A673 (cell line): ENCODE measurements around the gene SIRT7. TPM values are rescaled to one million over a fixed set of nuclear protein-coding genes. Genes with fewer than 3 reads are reported as not detected.

ENCODE experiments used
- BruUV-seq: library from RNA; stranded (reverse); fragments of 400-500 nt; replicated peaks from 2 replicates; lab custom pipeline; 2021; lab: Mats Ljungman, UMichigan
- CTCF ChIA-PET: fragments of 300-600 bp; sonication (Branson Sonifier 250); formaldehyde crosslinking; loops from one replicate; lab custom pipeline; 2022; ENCODE audit warnings: antibody characterized with exemption; lab: Charles Lee
- POLR2A ChIA-PET: fragments of 300-600 bp; sonication (Branson Sonifier 250); formaldehyde crosslinking; loops from one replicate; lab custom pipeline; 2022; ENCODE audit warnings: antibody characterized with exemption; ENCODE audit not compliant: low non-redundant PET; lab: Charles Lee
- DNase-seq: peaks from one replicate; pipeline ENCODE4 v3.0.0-alpha.2; 2015; ENCODE audit warnings: low spot score
- H3K27ac ChIP-seq: fragments of 200-600 bp; sonication (generic); 2 replicates; pipeline ENCODE4 v1.5.1; 2016; ENCODE audit warnings: mixed run types, low read depth, mild to moderate bottlenecking, mixed read lengths, antibody characterized with exemption, low read length; ENCODE audit not compliant: poor library complexity, severe bottlenecking
- H3K27me3 ChIP-seq: fragments of 200-600 bp; sonication (generic); replicated peaks from 2 replicates; pipeline ENCODE4 v1.6.1; 2017; ENCODE audit warnings: mixed run types, low read depth, mild to moderate bottlenecking, mixed read lengths, antibody characterized with exemption, low read length; ENCODE audit not compliant: insufficient read depth, poor library complexity
- H3K36me3 ChIP-seq: fragments of 200-600 bp; sonication (generic); 2 replicates; pipeline ENCODE4 v1.6.1; 2016; ENCODE audit warnings: mixed run types, mild to moderate bottlenecking, mixed read lengths, antibody characterized with exemption, low read length; ENCODE audit not compliant: insufficient read depth, poor library complexity, severe bottlenecking
- H3K4me1 ChIP-seq: fragments of 200-600 bp; sonication (generic); 2 replicates; pipeline ENCODE4 v1.6.1; 2017; ENCODE audit warnings: mixed run types, mild to moderate bottlenecking, mixed read lengths, antibody characterized with exemption, low read length; ENCODE audit not compliant: insufficient read depth, poor library complexity, severe bottlenecking
- H3K4me3 ChIP-seq: fragments of 200-600 bp; sonication (generic); 2 replicates; pipeline ENCODE4 v1.5.1; 2016; ENCODE audit warnings: low read depth, mixed run types, mild to moderate bottlenecking, mixed read lengths, low read length; ENCODE audit not compliant: poor library complexity, severe bottlenecking
- H3K9me3 ChIP-seq: fragments of 200-600 bp; sonication (generic); 2 replicates; pipeline ENCODE4 v1.6.1; 2016; ENCODE audit warnings: mixed run types, low read depth, mild to moderate bottlenecking, mixed read lengths, antibody characterized with exemption, low read length; ENCODE audit not compliant: poor library complexity, severe bottlenecking
- CTCF ChIP-seq: fragments of 300-800, 200-600 bp; sonication (generic); conservative IDR thresholded peaks from 2 replicates; pipeline ENCODE4 v1.5.1; 2017; ENCODE audit warnings: low read depth, mild to moderate bottlenecking, antibody characterized with exemption, low read length, moderate library complexity, mixed read lengths
- EZH2 ChIP-seq: fragments of 200-600 bp; sonication (generic); IDR thresholded peaks from 2 replicates; pipeline ENCODE4 v1.6.1; 2017; ENCODE audit warnings: borderline replicate concordance, low read depth, mild to moderate bottlenecking, mixed read lengths, antibody characterized with exemption, low read length; ENCODE audit not compliant: poor library complexity, severe bottlenecking
- intact Hi-C: fragments of 100-400 bp; cut with micrococcal nuclease; formaldehyde crosslinking; loops from one replicate; pipeline ENCODE4 v1.10.0; 2022; ENCODE audit not compliant: unreplicated experiment
- total RNA-seq: library from RNA; stranded (reverse); gene quantifications from 2 replicates; pipeline ENCODE4 v1.2.3, GENCODE V29; 2021

The SIRT7 gene
- total RNA-seq, 1 experiment from 2014 or later: 36.6 TPM

GRCh38 chr17:81884968-81885367 is 33.0 kb downstream of the SIRT7 start:
- CTCF ChIA-PET: no interaction called here
- POLR2A ChIA-PET: no interaction called here
- no peak overlapping the region for H3K4me3 ChIP-seq

GRCh38 chr17:81884520-81884919 is 33.5 kb downstream of the SIRT7 start:
- intact Hi-C loops: no loop called here
- Histone ChIP-seq H3K4me3 (no peak overlapping the region), H3K27me3 (no peaks in the 10 kb centered on the region), H3K9me3 (no peaks in the 10 kb centered on the region), H3K36me3 (peaks cover 79% of the 10 kb centered on the region), H3K27ac (no peak overlapping the region), H3K4me1 (peaks cover 1% of the 10 kb centered on the region)
- POLR2A ChIA-PET: no interaction called here
- no peak for DNase-seq
- no peak for TF ChIP-seq CTCF
- TF ChIP-seq EZH2: no peak
- CTCF ChIA-PET: no interaction called here
- BruUV-seq: no TSS peak

More at GRCh38 chr17:81884968-81885367, 33.0 kb downstream of the SIRT7 start:
- no peak overlapping the region for H3K27ac ChIP-seq
- peaks cover 79% of the 10 kb centered on the region for H3K36me3 ChIP-seq
- no peaks in the 10 kb centered on the region for H3K9me3 ChIP-seq
- TF ChIP-seq EZH2 (no peak), CTCF (no peak)
- intact Hi-C loops: no loop called here
- H3K27me3 ChIP-seq: no peaks in the 10 kb centered on the region
- peaks cover 6% of the 10 kb centered on the region for H3K4me1 ChIP-seq
- no TSS peak for BruUV-seq
- no peak for DNase-seq

- DNase-seq: no peak
- Histone ChIP-seq H3K4me3 (no peak overlapping the region), H3K36me3 (peaks cover 46% of the 10 kb centered on the region)
Observed at GRCh38 chr17:81879121-81879520, 38.9 kb downstream of the SIRT7 start.

More at GRCh38 chr17:81879121-81879520, 38.9 kb downstream of the SIRT7 start:
- no peaks in the 10 kb centered on the region for H3K27me3 ChIP-seq
- no TSS peak for BruUV-seq
- ChIA-PET POLR2A (interaction anchor here (0.5 kb wide), 1 partner anchor 17 kb away, joined by 4 read pairs; no protein-coding TSS in a partner anchor), CTCF (no interaction called here)
- no peaks in the 10 kb centered on the region for H3K4me1 ChIP-seq
- H3K27ac ChIP-seq: no peak overlapping the region
- TF ChIP-seq EZH2: no peak
- no peak for TF ChIP-seq CTCF
- intact Hi-C loops: no loop called here
- H3K9me3 ChIP-seq: no peaks in the 10 kb centered on the region
